T47D (cell line): Measurements from ENCODE around the gene KCNAB2.
A peak's percentile ranks its signal among the peaks of the same experiment; 100 is the strongest.
"Not testable (repeated sequence)": the region's sequence is repeated elsewhere in the genome, so short reads cannot be mapped to it uniquely, and the experiment has no call there.

Source experiments
- DNase-seq, 2 experiments: peaks; one replicate each; pipeline versions ENCODE4 v3.0.0 to v3.0.0-alpha.2; 2011 to 2012; ENCODE audit warnings: low read depth in 1 of 2, low spot score in 1 of 2
- JUND ChIP-seq: IDR thresholded peaks from 2 replicates; pipeline ENCODE4 v1.6.1; 2012; ENCODE audit warnings: low read depth
- in situ Hi-C: cut with HindIII; loops from 2 replicates; pipeline ENCODE4 v1.10.0; 2016; ENCODE audit warnings: low sequenced_read_pairs, low pct_unique_long_range_greater_than_20kb

KCNAB2 gene

GRCh38 chr1:6073480-6074053 is 27.9 kb downstream of the KCNAB2 start:
- no peak for TF ChIP-seq JUND
- in situ Hi-C loops = no loop called here

GRCh38 chr1:6074192-6074901 is 28.7 kb downstream of the KCNAB2 start:
- in situ Hi-C loops = no loop called here
- TF ChIP-seq JUND = no peak
- no peak for DNase-seq

More at GRCh38 chr1:6073480-6074053, 27.9 kb downstream of the KCNAB2 start:
- no peak for DNase-seq

DNA sequence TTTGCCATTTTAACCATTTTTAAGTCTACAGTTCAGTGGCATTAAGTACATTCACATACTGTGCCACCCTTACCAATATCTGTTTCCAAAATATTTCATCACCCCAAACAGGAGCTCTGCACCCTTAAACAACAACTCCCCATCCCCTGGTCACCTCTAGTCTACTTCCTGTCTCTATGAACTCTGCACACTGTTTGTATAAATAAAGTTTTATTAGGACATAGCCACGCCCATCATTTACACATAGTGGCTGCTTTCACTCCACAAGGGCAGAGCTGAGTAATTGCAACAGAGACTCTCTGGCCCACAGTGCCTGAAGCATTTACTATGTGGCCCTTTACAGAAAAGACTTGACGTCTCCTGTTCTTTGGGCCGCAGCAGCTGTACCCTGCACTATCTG is 30.1 kb downstream of the KCNAB2 start:
- in situ Hi-C loops = no loop called here
- TF ChIP-seq JUND = no peak
- peak in 1 of 2 experiments; percentile 12 for DNase-seq

DNA sequence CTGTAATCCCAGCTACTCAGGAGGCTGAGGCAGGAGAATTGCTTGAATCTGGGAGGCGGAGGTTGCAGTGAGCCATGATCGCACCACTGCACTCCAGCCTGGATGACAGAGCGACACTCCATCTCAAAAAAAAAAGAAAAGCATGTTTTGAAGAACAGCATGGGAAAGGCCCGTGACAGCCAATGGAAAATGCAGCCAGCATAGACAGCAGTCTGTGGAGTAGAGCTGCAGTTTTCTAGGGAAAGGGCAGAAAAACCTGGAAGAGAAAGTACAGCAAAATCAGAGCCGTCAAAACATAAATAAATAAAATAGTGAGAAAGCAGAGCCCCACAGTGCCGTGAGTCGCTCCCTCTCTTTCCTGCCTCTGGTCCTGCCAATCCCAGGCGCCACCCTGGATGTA is 31.4 kb downstream of the KCNAB2 start:
- DNase-seq, in situ Hi-C loops: not testable (repeated sequence)

- no peak for TF ChIP-seq JUND
- DNase-seq = no peak
- in situ Hi-C loops = no loop called here
Observed at GRCh38 chr1:6077506-6077905, 31.8 kb downstream of the KCNAB2 start.

DNA sequence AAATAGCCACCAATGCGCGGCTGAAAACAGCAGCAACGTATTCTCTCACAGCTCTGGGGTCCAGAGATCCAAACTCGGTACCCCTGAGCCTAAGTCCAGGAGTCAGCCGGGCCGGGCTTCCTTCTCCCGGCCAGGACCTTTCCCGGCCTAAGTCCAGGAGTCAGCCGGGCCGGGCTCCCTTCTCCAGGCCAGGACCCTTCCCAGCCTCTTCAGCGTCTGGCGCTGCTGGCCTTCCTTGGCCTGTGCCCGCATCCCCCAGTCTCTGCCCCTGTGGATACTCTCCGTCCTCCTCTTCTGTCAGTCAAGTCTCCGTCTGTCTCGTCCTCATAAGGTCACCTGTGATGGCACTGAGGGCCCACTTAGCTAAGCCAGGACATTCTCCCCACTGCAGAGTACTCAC is 32.2 kb downstream of the KCNAB2 start:
- DNase-seq = no peak
- in situ Hi-C loops = no loop called here
- no peak for TF ChIP-seq JUND

DNA sequence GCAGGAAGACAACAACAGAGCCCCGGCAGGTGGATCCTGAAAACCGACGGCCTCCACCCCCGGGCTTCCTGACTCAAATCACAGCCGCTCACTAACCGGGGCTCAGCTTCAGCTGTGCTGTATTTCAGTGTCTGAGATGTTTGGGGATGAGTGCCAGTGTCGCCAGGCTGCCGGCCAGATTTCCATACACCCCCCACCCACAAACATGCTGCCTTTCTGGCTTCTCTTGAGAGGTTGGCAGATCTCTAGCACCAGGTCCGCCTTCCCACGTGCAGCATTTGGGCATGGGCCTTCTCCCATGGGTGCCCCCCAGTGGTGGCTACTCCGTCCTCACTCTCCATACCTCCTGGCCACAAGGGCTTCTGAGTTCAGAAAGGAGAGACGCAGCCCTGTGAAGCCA is 34.8 kb downstream of the KCNAB2 start:
- no peak for TF ChIP-seq JUND
- DNase-seq = peak; percentile 37 to 56
- in situ Hi-C loops = no loop called here

- no peak for TF ChIP-seq JUND
- DNase-seq = no peak
- in situ Hi-C loops = no loop called here
Observed at GRCh38 chr1:6081901-6082300, 36.2 kb downstream of the KCNAB2 start.

DNA sequence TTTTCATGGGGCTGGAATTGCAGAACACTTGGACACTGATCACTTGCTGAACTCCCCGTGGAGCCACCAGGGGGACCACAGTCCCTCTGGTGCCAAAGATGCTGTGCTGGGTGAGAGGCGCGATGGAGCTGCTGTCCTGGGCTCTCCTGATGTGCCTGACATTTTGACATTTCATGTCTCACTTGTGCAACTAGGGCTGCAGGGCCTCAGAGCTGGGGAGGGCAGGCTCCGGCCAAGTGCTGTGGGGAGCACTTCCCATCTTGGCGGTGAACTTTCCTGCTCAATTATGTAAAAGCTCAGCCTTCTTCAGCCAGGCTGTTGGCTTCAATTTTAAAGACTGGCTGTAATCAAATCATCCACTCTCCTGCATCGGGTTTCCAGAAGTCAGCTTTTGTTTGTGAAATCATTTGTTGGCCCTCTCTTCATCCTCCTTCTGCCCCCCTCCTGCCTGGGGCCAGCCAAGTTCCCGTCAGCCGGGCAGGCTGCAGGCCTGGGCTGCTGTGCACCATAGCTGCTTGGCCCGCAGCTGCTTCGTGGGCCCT is 36.8 kb downstream of the KCNAB2 start:
- no peak for TF ChIP-seq JUND
- in situ Hi-C loops = no loop called here
- DNase-seq = peak; percentile 30 to 36

- DNase-seq = no peak
- TF ChIP-seq JUND = no peak
- in situ Hi-C loops = no loop called here
Observed at GRCh38 chr1:6083385-6083784, 37.7 kb downstream of the KCNAB2 start.

GRCh38 chr1:6083801-6084446 is 38.2 kb downstream of the KCNAB2 start:
- DNase-seq = no peak
- TF ChIP-seq JUND = no peak
- in situ Hi-C loops = no loop called here

DNA sequence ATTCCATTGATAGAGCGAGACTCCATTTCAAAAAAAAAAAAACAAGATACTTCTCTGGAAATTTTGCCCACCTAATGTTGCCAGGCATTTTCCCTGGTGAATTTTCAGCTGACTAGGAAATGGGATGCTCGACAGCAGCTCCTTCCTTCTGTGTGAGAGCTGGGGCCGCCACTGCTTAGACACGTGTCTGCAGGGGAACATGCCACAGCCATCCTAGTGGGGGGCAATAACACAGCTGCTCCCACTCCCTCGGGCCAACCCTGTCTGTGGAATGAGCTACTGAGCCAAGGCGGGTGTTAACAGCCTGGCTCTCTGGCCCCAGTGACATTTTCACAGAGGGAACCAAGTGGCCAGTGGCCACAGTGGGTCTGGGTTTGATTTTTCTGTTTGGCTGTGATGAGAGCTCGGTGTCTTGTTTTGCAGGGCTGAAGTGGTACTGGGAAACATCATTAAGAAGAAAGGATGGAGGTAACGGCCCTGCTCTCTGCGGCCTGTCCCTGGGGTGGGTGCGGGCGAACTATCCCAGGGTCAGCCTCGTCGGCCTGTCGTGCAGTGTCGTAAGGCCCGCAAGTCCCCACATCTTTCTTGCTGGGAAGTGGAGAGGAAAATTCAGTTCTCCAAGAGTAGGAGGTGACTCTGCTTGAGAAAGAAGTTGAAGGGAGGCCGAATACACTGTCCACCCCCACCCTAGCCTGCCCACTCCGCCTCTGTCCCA is 39.2 kb downstream of the KCNAB2 start:
- no peak for DNase-seq
- no peak for TF ChIP-seq JUND
- in situ Hi-C loops = no loop called here
